GM19372 (cell line): ENCODE measurements around the gene FRAS1.
"Not testable (repeated sequence)": the region's sequence is repeated elsewhere in the genome, so short reads cannot be mapped to it uniquely, and the experiment has no call there.

Experiments
- ATAC-seq: cut with Tn5 transposase; IDR thresholded peaks from one replicate; pipeline ENCODE4 v1.9.1; 2021; ENCODE audit warnings: mild to moderate bottlenecking, low read depth, moderate library complexity; ENCODE audit not compliant: unreplicated experiment

Gene FRAS1

DNA sequence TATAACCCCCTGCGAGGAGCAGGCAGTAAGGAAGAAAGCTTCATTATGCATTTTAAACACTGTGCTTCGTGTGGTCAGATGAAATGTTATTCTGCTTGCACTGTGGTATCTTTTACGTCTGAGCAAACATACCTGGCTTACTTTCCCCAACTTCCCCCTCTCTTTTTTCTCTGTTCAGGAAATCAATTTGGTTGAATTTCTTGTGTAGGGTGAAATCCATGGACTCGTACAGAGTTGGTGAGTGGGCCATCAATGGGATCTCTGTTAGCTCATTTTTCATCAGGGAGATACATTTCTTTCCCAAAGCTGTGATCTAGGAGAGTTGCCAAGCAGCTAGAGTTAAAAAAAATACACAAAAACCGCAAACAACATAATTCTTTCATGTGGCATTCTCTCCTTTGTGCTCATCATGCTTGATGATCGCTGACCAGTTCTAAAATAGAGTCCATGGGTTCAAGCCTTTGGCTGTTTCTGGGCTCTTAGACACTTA is 98.5 kb downstream of the FRAS1 start:
- ATAC-seq: no peak

DNA sequence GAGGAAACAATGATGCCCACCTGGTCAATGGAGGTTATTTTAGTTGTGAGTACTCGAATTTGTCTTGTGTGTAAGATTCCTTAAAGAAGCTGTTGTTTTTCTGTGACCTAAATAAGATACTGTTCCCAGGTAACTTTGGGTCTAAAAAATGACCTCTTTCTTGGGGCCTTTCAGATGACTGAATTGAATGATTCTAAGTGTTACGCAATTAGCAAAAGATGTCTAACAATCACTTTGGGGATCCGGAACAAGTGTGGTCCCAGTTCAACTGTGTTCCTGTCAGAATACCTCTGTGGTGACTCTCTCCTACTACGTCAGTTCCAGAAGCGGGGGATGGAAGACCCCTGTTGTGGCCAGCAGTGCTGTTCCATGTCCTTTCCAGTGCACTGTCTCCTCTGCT is 99.4 kb downstream of the FRAS1 start:
- ATAC-seq: no peak

DNA sequence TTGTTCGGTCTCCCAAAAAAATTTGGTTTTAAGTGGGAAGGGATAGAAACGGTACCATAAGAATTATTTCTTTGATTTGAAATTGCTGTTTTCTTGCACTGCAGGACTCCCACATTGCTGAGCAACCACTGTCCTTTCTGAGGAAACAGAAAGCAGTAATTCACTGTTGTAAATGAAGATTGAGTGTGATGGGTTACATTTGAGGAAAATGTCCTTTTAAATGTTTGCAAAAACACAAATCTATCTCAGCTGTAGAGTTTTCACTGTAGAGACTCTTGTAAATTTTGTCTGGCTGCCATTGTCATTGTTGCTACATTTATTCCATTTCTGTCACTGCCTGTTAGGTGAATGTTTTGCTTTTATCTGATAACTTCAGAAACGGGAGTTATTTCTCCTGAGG is 105.2 kb downstream of the FRAS1 start:
- no peak for ATAC-seq

DNA sequence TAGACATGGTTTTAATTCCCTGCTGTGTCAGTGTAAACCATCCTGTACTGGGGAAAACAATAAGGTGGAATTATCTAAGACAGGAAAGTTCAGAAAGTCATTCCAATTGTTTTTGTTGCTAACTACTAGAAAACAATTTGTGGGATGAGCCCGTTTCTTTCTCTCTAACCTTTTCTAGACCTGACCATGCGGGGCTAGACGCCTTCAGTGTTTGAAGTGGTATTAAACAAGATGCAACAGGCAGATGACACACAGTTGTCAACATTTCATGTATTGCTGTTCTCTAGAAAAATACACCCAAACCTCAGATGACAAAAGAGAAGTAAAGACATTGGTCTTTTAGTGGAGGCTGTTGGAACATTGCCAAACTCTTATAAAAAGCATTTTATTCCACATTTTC is 105.7 kb downstream of the FRAS1 start:
- no peak for ATAC-seq

DNA sequence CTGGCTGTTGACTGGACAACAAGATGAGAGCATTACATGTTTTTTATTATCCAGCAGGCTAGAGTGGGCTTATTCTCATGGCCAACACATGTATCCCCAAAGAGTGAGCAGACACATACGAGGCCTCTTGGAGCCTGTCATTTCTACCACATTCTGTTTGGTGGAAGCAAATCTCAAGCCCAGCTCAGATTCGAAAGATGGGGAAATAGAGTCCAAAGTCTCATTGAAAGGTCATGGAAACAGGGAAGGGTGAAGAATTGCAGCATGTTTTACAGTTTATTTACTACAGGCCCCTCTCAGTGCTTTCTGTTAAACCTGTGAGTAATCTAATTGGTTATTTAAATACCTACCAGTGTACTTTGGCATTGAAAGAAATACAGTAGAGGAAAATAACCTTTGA is 108.6 kb downstream of the FRAS1 start:
- ATAC-seq: no peak

DNA sequence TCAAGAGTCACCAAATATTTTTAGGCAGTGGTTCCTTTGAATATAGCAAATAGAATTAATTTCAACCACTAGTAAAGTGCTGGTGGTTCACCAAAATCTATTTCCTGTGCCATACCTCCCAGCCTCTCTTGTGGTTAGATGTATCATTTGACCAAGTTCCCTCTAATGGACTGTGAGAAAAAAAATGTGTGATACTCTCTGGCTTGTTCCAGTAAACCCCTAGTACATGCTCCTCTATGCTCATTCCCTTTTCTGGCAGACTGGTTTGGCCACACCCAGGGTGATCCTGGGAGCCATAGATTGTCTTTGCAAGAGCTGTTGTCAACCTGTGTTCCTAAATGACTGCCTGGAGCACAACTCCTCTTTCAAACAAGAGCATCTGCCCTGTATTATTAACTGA is 109.5 kb downstream of the FRAS1 start:
- no peak for ATAC-seq

DNA sequence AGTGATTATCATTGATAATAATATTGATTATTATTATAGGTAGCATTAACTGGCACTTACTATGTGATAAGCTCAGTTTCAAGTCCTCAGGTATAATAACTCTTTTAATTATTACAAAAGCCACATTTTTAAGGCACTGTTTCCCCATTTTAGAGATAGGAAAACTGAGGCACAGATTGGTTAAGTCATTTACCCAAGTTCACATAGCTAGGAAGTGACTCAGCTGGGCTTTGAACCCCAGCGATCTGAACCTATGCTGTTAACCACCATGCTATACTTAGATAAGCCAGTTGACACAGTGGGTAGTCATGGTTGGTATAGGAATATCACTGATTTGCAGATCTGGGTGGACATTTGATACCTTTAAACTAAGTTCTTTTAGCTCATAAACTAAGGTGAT is 110.4 kb downstream of the FRAS1 start:
- ATAC-seq: no peak

DNA sequence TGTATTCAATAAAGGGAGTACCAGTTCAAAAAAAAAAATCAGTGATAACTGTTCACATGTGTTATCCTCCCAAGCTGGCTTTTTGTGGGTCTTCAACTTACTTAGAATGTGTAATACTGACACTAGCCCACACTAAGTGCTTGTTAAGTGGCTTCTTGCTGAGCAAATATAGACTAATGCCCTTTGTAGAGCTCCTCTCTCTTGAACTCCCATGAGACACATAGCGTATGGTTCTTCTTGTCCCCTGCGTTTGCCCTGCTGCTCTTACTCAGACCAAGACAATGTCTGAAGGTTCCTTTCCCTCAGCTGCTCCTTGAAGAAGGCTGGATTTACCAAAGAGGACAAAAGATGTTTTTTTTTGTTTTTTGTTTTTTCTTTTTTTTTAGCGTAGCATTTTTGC is 110.9 kb downstream of the FRAS1 start:
- no peak for ATAC-seq

DNA sequence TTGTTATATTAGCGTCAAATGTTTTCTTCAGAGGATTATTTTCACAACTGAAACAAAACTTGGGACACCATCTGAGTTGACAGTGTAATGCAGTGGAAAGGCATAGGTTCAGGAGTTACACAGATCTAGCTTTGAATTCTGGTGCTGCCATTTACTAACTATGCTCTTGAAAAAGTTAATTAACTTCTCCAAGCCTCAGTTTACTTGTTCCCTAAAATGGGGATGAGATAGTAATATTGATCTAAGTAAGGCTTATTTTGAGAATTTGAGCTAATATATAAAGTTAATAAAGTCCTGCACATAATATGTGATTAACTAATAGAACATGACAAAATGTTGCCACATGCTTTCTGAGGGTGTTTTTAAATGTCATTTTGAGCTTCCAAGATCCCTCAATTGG is 112.6 kb downstream of the FRAS1 start:
- ATAC-seq: no peak

DNA sequence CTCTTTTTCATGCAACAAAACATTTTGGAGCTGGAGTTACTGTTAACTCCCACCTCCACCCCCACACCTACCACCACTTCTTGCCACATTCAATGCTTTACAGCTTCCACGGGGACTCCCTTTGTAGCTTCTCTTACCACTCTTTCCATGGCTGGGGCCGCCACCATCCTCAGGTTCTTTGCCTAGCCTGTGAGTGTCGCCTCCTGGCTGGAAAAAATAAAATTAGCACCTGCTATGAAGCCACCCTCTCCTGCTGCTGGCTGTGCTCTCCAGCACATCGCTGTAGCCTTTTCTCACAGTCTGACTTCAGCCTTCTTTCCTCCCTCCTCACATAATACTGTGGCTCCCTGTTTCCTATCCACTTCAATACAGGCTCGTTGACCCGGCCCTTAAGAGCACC is 114.4 kb downstream of the FRAS1 start:
- no peak for ATAC-seq

DNA sequence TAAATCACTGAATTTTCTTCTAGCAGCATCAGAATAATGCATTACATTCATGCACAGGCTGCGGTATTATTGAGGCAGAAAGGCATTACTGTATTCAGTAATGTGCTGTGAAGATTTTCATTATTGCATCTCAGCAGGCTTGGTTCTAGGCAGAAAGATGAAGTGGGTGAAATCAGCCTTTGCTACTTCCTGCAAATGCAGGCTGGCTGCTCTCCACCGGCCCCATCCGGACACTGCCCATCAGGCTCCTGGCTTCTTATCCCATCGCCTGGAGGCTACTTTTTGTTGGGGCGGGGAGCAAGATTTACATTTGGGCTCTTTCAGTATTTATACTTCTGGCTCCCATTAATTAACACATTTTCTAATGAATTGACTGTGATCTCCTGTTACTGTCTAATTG is 117.8 kb downstream of the FRAS1 start:
- ATAC-seq: no peak

DNA sequence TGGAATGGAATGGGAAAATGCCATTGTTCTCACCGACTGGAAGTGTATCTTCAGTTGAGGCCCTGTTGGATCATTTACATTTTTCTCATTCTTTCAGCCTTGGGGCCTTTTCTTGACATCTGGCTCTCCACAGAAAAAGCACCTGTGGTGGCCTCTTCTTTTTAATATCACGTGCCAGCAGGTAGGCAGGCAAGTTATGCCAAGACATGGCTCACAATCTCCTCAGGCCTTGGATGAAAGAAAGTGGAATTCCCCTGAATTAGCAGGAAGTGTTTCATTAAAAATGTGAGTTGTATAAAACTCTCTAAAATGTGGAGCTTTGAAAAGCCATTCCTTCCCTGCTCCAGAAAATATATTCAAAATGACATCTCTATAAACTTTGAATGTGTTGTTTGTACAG is 122.1 kb downstream of the FRAS1 start:
- no peak for ATAC-seq

DNA sequence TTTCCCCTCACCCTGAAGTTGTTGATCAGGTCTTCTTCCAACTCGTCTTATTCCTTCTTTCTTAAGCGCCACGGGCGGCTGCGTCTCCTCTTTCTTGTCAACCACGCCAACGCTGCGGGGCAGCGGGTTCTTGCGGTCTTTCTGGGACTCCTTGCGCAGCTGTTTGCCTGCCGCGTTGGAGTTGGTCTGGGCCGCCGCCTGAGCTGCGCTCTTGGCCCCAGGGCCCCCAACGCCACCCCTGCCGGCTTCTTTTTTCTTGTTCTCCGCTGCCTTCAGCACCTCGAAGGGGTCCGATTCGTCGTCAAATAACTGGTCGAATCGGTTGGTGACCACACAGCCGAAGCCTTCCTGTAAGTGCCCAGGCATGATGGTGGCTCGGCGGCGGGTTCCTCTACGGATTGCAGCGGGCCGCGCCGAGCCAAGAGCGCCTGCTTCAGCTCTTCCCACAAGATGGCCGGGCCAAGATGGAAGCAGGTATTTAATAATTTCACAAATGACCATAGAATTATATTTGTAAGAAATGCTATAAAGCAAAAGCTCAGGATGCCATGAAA is 124.6 kb downstream of the FRAS1 start:
- ATAC-seq: not testable (repeated sequence)

DNA sequence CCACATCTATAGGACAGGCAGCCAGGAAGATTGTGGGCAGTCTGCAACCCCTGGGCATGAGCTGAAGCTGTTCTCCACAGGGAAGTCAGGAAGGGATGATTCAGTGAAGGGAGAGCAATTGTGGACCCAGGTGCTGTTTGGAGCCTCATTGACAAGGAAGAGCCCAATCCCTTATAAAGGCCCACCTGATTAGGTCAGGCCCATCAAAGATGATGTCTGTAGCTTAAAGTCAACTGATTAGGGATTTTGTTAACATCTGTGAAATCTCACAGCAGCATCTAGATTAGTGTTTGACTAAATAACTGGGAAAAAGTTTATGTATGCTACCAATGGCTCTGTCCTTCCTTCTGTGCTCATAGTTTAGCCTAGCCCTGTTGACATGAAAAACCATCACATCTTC is 127.5 kb downstream of the FRAS1 start:
- no peak for ATAC-seq

DNA sequence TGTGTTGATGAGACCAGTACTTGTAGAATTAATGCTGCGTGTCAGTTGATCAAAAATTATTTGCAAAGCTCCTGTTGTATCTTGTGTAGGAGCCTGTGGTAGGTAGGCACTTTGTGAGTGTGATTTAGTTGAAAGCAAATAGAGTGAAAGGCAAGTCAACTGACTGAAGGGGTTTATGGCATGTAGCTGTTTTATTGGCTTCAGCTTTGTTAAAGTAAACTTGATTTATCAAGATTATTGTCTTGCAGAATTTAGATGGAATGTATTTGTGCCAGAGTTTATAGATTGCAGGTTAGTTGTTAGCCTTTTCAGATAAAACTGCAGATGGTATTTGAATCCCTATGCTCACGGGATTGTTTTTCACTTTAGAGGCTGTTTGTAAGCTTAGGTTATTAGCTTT is 128.0 kb downstream of the FRAS1 start:
- ATAC-seq: no peak

DNA sequence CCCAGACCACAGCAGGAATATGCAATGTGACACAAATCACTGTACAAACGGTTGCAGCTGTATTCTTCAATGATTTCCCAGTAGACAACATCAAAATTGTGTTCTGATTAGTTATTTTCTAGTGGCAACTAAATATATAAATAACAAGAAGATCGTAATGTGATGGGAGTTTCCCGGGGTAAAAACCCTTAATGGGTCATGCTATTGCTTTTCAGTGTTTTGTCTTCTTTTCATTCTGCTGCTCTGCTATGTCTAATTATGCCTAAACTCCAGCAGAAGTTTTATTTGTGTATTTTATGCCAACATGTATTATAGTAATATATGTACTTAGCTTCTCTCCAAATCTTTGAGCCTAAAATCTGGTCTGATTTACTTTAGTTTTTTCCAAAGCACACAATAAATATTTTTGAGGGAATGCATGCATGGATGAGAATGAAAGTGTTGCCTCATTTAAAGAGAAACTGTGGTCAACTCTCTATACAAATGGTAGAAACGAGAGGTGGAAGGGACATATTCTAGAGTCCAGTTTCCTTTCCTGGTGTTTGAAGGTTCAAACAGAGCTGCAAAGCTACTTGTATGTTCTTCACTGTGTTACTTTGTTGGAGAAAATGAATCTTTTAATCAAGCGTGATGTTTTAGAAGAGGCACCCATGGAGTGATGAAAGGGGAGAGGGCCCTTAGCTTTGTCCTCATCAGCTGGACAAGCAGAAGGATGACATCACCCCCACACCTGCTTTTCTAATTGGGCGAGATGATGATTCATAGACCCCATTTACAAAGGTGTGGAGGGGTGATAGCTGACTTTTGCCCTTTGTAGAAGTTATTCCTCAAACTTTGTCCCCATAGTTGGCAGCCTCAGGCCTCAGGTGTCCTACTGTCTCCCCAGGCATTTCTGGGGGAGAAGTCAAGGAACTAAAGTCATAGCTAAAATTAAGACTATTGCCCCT is 129.7 kb downstream of the FRAS1 start:
- ATAC-seq: no peak

DNA sequence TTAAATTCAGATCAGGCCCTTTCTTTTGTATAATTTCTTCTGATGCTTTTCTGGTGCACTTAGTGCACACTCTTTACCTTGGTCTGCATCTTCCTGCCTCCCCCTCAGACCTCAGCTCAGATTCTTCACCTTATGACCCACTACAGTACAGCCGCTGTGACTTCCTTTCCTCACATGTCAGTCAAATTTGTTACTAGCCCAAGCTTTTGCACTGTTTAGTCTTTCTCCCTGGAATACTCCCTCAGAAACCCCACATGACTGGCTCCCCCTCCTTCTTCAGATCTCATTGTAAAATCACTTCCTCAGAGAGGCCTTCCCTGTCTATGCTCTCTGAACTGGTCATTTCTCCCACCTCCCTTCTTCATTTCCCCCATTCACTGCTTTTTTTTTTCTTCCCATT is 132.9 kb downstream of the FRAS1 start:
- no peak for ATAC-seq

DNA sequence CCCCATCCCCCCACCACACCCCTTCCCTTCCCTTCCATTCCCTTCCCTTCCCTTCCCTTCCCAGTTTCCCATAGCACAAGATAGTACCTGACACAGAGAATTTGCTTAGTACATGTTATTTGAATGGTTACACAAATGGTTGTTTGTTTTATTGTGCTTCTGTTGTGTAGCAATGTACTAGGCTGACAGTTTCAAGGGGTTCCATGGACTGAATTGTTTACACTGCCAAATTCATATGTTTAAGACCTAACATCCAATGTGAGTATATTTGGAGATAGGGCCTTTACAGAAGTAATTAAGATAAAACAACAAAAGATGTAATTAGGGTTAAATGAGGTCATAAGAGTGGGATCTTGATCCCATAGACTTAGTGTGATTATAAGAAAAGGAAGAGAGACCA is 133.5 kb downstream of the FRAS1 start:
- ATAC-seq: no peak

DNA sequence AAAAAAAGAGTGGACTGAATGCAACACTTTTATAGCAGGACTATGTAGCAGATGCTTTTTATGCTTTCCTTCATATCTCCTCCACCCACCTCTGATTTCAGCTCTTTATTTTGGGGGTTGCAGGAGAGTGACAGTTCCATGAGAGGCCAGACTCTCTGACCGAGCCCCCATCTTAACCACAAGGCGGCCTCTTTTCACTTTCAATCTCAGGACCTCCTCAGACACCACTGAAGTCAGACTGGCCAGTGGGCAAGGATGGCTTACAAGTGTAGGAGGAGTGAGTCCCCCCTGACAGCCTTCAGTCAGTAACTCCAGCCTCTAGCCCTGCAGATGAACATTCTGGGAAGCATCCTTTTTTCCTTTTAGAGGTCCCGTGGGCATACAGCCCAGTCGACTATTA is 140.8 kb downstream of the FRAS1 start:
- no peak for ATAC-seq

DNA sequence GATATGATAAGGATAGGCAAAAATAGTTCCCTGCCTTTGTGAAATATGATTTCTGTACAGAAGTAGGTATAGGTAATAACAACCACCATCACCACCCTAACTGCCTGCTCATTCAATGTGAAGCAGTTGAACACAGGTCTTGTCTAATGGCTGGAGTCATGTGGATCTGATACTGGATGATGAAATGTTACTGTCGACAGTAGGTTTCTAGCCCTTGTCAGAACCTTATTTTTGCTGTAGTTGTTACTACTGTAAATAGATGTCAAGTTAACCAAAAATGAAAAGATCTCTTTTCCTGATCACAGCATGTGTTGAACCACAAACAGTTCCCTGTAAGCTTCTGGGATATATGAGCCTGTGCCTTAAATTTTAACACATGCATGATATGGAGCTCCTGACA is 142.9 kb downstream of the FRAS1 start:
- no peak for ATAC-seq

DNA sequence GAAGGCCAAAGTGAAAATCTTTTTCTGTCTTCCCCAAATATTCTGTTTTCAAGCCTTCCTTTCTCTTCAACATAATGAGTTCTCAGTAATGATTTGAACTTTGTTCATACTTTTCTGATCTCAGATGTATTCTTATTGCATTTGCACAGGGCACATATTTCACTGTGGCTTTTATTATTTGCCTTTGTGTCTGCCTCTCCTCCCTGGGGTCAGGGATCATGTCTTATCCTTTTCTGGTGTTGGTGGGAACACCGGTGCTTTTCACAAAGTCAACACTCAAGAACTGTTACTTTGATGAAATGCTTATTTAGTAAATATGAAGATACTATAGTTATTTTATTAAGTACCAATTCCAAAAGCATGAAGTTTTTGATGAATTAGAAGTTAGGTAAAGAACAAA is 143.8 kb downstream of the FRAS1 start:
- ATAC-seq: no peak

DNA sequence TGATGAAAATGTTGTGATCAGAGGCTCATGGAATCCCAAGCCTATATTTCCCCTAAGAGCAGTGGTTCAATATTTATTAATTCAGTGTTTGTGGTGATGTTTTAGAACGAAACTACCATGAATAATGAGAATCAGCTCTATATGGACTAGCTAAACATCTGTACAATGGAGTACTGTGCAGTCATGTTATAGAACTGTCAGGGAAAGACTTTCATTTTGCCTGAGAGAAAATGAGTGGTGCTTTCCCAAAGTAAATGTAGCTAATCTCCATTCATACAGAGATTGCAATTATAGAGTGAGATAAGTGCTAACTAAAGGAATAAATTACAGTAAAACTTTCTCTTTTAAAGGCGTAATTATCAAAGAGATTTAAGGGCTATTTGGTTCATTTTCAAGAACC is 147.1 kb downstream of the FRAS1 start:
- no peak for ATAC-seq
